CD4-positive, CD25-positive, alpha-beta regulatory T cell (primary cell): ENCODE data around the gene LONP1. TPM values are rescaled to one million over a fixed set of nuclear protein-coding genes. Genes with fewer than 3 reads are reported as not detected.

Experiments used
- ATAC-seq, 2 donors: fragments of 150-1000 bp; cut with Tn5 transposase; one replicate each; pipeline ENCODE4 v1.10.0; 2021; ENCODE audit warnings: low read depth in 2 of 2, moderate number of reproducible peaks in 2 of 2, moderate library complexity in 1 of 2
- DNase-seq, 3 donors: peaks; one replicate each; pipeline versions ENCODE4 v3.0.0 to v3.0.0-alpha.2; 2012 to 2022; ENCODE audit warnings: mixed read lengths in 1 of 3
- H3K27ac ChIP-seq: one replicate; pipeline ENCODE4 v1.7.0; 2013; ENCODE audit warnings: mild to moderate bottlenecking, low read length; ENCODE audit not compliant: insufficient read depth, poor library complexity, severe bottlenecking
- H3K27me3 ChIP-seq: one replicate; pipeline ENCODE4 v1.7.0; 2013; ENCODE audit warnings: low read length; ENCODE audit not compliant: control insufficient read depth, insufficient read depth
- H3K36me3 ChIP-seq: one replicate; pipeline ENCODE4 v1.7.0; 2013; ENCODE audit warnings: mild to moderate bottlenecking, low read length, moderate library complexity; ENCODE audit not compliant: control insufficient read depth, insufficient read depth
- H3K4me1 ChIP-seq: 2 replicates; pipeline ENCODE4 v1.7.0; 2013; ENCODE audit warnings: mild to moderate bottlenecking, low read length; ENCODE audit not compliant: insufficient read depth, control insufficient read depth, poor library complexity, severe bottlenecking
- H3K4me3 ChIP-seq: one replicate; pipeline ENCODE4 v1.7.0; 2013; ENCODE audit warnings: low read depth, mild to moderate bottlenecking, low read length, moderate library complexity
- H3K9me3 ChIP-seq, 2 experiments: 1 replicate in 1 of 2; 2 replicates in 1 of 2; pipeline ENCODE4 v1.7.0; 2013; ENCODE audit warnings: low read length in 2 of 2, mild to moderate bottlenecking in 1 of 2, moderate library complexity in 1 of 2; ENCODE audit not compliant: control insufficient read depth in 2 of 2
- H3K27ac Mint-ChIP-seq, 3 donors: one replicate each; pipeline ENCODE4 v1.8.0; 2020 to 2022; ENCODE audit warnings: mild to moderate bottlenecking in 3 of 3, mixed read lengths in 3 of 3, moderate library complexity in 2 of 3
- H3K27me3 Mint-ChIP-seq: one replicate; pipeline ENCODE4 v1.8.0; 2022; ENCODE audit warnings: mild to moderate bottlenecking, mixed read lengths
- H3K36me3 Mint-ChIP-seq: one replicate; pipeline ENCODE4 v1.8.0; 2020; ENCODE audit warnings: mixed read lengths
- H3K4me1 Mint-ChIP-seq, 4 donors: one replicate each; pipeline ENCODE4 v1.8.0; 2020 to 2022; ENCODE audit warnings: mixed read lengths in 4 of 4, mild to moderate bottlenecking in 1 of 4
- H3K4me3 Mint-ChIP-seq, 4 donors: one replicate each; pipeline ENCODE4 v1.8.0; 2020 to 2022; ENCODE audit warnings: mild to moderate bottlenecking in 4 of 4, mixed read lengths in 4 of 4, moderate library complexity in 3 of 4
- H3K9me3 Mint-ChIP-seq, 7 donors: one replicate each; pipeline ENCODE4 v1.8.0; 2020 to 2022; ENCODE audit warnings: mixed read lengths in 7 of 7, mild to moderate bottlenecking in 3 of 7, moderate library complexity in 2 of 7
- polyA plus RNA-seq, 4 donors: library from polyadenylated mRNA; unstranded; fragments of 300-500 nt; fragmentation: Illumina TruSeq; gene quantifications; one replicate each; pipeline ENCODE4 v1.2.3, GENCODE V29; 2021
- total RNA-seq: library from RNA; stranded (reverse); gene quantifications from one replicate; pipeline ENCODE4 v1.2.3, GENCODE V29; 2022

The LONP1 gene
- total and polyA plus RNA-seq, 5 donors from 2014 or later: 16.4 to 67.6 (median 22.7) TPM

DNA sequence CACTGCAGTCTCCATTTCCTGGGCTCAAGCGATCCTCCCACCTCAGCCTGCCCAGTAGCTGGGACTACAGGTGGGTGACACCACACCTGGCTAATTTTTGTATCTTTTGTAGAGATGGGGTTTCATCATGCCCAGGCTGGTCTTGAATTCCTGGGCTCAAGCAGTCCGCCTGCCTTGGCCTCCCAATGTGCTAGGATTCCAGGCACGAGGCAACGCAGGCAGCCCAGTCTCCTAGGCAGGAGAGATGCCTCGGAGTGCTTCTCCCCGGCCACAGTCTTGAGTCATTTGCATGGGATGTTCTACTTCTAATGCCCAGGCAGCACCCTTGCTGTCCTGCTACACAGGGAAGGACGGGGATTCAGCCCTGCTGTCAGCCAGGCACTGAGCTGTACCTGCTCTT is 48.3 kb downstream of the LONP1 start:
- Mint-ChIP-seq H3K27ac (no peak overlapping the region), H3K4me1 (no peaks in the 10 kb centered on the region), H3K4me3 (peak overlapping the region in 1 of 4 donors; percentile 32), H3K27me3 (no peaks in the 10 kb centered on the region), H3K36me3 (peaks cover 18% of the 10 kb centered on the region), H3K9me3 (peaks cover 0 to 1% (median 0%) of the 10 kb centered on the region in 7 donors)
- Histone ChIP-seq H3K36me3 (peaks cover 34% of the 10 kb centered on the region), H3K27ac (no peak overlapping the region), H3K4me1 (no peaks in the 10 kb centered on the region), H3K9me3 (no peaks in the 10 kb centered on the region), H3K4me3 (no peak overlapping the region), H3K27me3 (no peaks in the 10 kb centered on the region)
- ATAC-seq (no peak), DNase-seq (no peak)

- DNase-seq: no peak
- H3K27ac Mint-ChIP-seq: no peak overlapping the region
Measured at GRCh38 chr19:5669212-5669611, 50.7 kb downstream of the LONP1 start.

GRCh38 chr19:5667751-5668271 is 52.1 kb downstream of the LONP1 start:
- H3K9me3 Mint-ChIP-seq: no peaks in the 10 kb centered on the region
- no peak for DNase-seq
- peaks cover 37% of the 10 kb centered on the region for H3K36me3 Mint-ChIP-seq
- no peaks in the 10 kb centered on the region for H3K4me1 ChIP-seq
- H3K4me3 Mint-ChIP-seq: no peak overlapping the region
- no peaks in the 10 kb centered on the region for H3K27me3 ChIP-seq
- no peak overlapping the region for H3K4me3 ChIP-seq
- no peak overlapping the region for H3K27ac ChIP-seq
- no peak overlapping the region for H3K27ac Mint-ChIP-seq
- peak in 1 of 2 donors; percentile 3 for ATAC-seq
- peaks cover 72% of the 10 kb centered on the region for H3K36me3 ChIP-seq
- H3K9me3 ChIP-seq: no peaks in the 10 kb centered on the region
- H3K4me1 Mint-ChIP-seq: no peaks in the 10 kb centered on the region
- H3K27me3 Mint-ChIP-seq: no peaks in the 10 kb centered on the region

More at GRCh38 chr19:5669212-5669611, 50.7 kb downstream of the LONP1 start:
- peaks cover 58% of the 10 kb centered on the region for H3K36me3 ChIP-seq
- Mint-ChIP-seq H3K36me3 (peaks cover 30% of the 10 kb centered on the region), H3K4me3 (no peak overlapping the region), H3K27me3 (no peaks in the 10 kb centered on the region), H3K9me3 (peaks cover 0 to 1% (median 0%) of the 10 kb centered on the region in 7 donors), H3K4me1 (no peaks in the 10 kb centered on the region)
- H3K27me3 ChIP-seq: no peaks in the 10 kb centered on the region
- ATAC-seq: no peak
- H3K27ac ChIP-seq: no peak overlapping the region
- no peak overlapping the region for H3K4me3 ChIP-seq
- H3K9me3 ChIP-seq: no peaks in the 10 kb centered on the region
- no peaks in the 10 kb centered on the region for H3K4me1 ChIP-seq

- H3K9me3 ChIP-seq: no peaks in the 10 kb centered on the region
- no peak overlapping the region for H3K27ac ChIP-seq
- H3K36me3 Mint-ChIP-seq: peaks cover 37% of the 10 kb centered on the region
- DNase-seq (no peak), ATAC-seq (no peak)
- no peaks in the 10 kb centered on the region for H3K4me1 Mint-ChIP-seq
- peaks cover 78% of the 10 kb centered on the region for H3K36me3 ChIP-seq
- H3K9me3 Mint-ChIP-seq: no peaks in the 10 kb centered on the region
- no peak overlapping the region for H3K4me3 Mint-ChIP-seq
- no peaks in the 10 kb centered on the region for H3K27me3 Mint-ChIP-seq
- H3K4me3 ChIP-seq: no peak overlapping the region
- H3K27me3 ChIP-seq: no peaks in the 10 kb centered on the region
- no peak overlapping the region for H3K27ac Mint-ChIP-seq
- no peaks in the 10 kb centered on the region for H3K4me1 ChIP-seq
Measured at GRCh38 chr19:5666921-5667610, 52.9 kb downstream of the LONP1 start.

GRCh38 chr19:5665781-5666513 is 54.0 kb downstream of the LONP1 start:
- Histone ChIP-seq H3K36me3 (peaks cover 85% of the 10 kb centered on the region), H3K27me3 (no peaks in the 10 kb centered on the region), H3K9me3 (no peaks in the 10 kb centered on the region), H3K27ac (no peak overlapping the region), H3K4me1 (no peaks in the 10 kb centered on the region), H3K4me3 (no peak overlapping the region)
- DNase-seq: no peak
- Mint-ChIP-seq H3K4me1 (no peaks in the 10 kb centered on the region), H3K27me3 (no peaks in the 10 kb centered on the region), H3K9me3 (no peaks in the 10 kb centered on the region), H3K36me3 (peaks cover 37% of the 10 kb centered on the region), H3K27ac (peak overlapping the region in 2 of 3 donors; percentile 9 to 81), H3K4me3 (no peak overlapping the region)
- no peak for ATAC-seq

GRCh38 chr19:5664515-5664914 is 55.4 kb downstream of the LONP1 start:
- no peak overlapping the region for H3K27ac ChIP-seq
- H3K4me3 Mint-ChIP-seq: no peak overlapping the region
- H3K9me3 Mint-ChIP-seq: no peaks in the 10 kb centered on the region
- DNase-seq: no peak
- H3K36me3 ChIP-seq: peaks cover 95% of the 10 kb centered on the region
- H3K27ac Mint-ChIP-seq: no peak overlapping the region
- H3K4me1 ChIP-seq: no peaks in the 10 kb centered on the region
- no peak overlapping the region for H3K4me3 ChIP-seq
- no peak for ATAC-seq
- H3K36me3 Mint-ChIP-seq: peaks cover 37% of the 10 kb centered on the region
- H3K4me1 Mint-ChIP-seq: no peaks in the 10 kb centered on the region
- no peaks in the 10 kb centered on the region for H3K27me3 ChIP-seq
- H3K9me3 ChIP-seq: no peaks in the 10 kb centered on the region
- H3K27me3 Mint-ChIP-seq: no peaks in the 10 kb centered on the region

GRCh38 chr19:5663904-5664303 is 56.0 kb downstream of the LONP1 start:
- H3K27ac Mint-ChIP-seq: no peak overlapping the region
- Histone ChIP-seq H3K36me3 (peaks cover 94% of the 10 kb centered on the region), H3K4me3 (no peak overlapping the region), H3K9me3 (no peaks in the 10 kb centered on the region), H3K27ac (no peak overlapping the region), H3K27me3 (no peaks in the 10 kb centered on the region), H3K4me1 (no peaks in the 10 kb centered on the region)
- no peak overlapping the region for H3K4me3 Mint-ChIP-seq
- peaks cover 31% of the 10 kb centered on the region for H3K36me3 Mint-ChIP-seq
- no peak for DNase-seq
- H3K4me1 Mint-ChIP-seq: no peaks in the 10 kb centered on the region
- ATAC-seq: no peak
- H3K27me3 Mint-ChIP-seq: no peaks in the 10 kb centered on the region
- H3K9me3 Mint-ChIP-seq: no peaks in the 10 kb centered on the region
